ENCODE data around the gene FREM1.

- TF ChIP-seq CTCF (IDR thresholded peaks at IDR 0.05) = no peak
- TF ChIP-seq POLR2A (IDR thresholded peaks at IDR 0.05) = no peak
- TF ChIP-seq POLR2AphosphoS5 (IDR thresholded peaks at IDR 0.05) = no peak
- no peak for TF ChIP-seq EP300 (IDR thresholded peaks at IDR 0.05)
These were observed 14.4 kb downstream of the FREM1 start for GRCh38 chr9:14895806-14896205.
